GM21360 (cell line): ENCODE data around the gene OR2C1.

Experiments used
- ATAC-seq: cut with Tn5 transposase; IDR thresholded peaks from one replicate; pipeline ENCODE4 v1.9.1; 2021; ENCODE audit warnings: mild to moderate bottlenecking, moderate library complexity; ENCODE audit not compliant: unreplicated experiment

OR2C1 gene

GRCh38 chr16:3355589-3355988, at the start of gene OR2C1:
OR2C1 (plus strand) TSS chr16:3355889; CDS start chr16:3355941, 52 bp downstream.
- no peak for ATAC-seq

GRCh38 chr16:3306078-3306477, 49.6 kb upstream of the OR2C1 start:
- ATAC-seq, result no peak

- no peak for ATAC-seq
Measured at GRCh38 chr16:3311496-3311895, 44.2 kb upstream of the OR2C1 start.

- no peak for ATAC-seq
Measured at GRCh38 chr16:3317315-3317999, 38.2 kb upstream of the OR2C1 start.

- no peak for ATAC-seq
Measured at GRCh38 chr16:3321816-3322215, 33.9 kb upstream of the OR2C1 start.

- no peak for ATAC-seq
Measured at GRCh38 chr16:3327514-3327913, 28.2 kb upstream of the OR2C1 start.

- no peak for ATAC-seq
Measured at GRCh38 chr16:3328104-3328503, 27.6 kb upstream of the OR2C1 start.

- no peak for ATAC-seq
Measured at GRCh38 chr16:3328643-3329042, 27.0 kb upstream of the OR2C1 start.

- ATAC-seq, result no peak
Measured at GRCh38 chr16:3346041-3346440, 9.6 kb upstream of the OR2C1 start.

- no peak for ATAC-seq
Measured at GRCh38 chr16:3347586-3347985, 8.1 kb upstream of the OR2C1 start.

GRCh38 chr16:3348547-3349167, 7.0 kb upstream of the OR2C1 start:
- no peak for ATAC-seq

- ATAC-seq, result no peak
Measured at GRCh38 chr16:3349175-3349574, 6.5 kb upstream of the OR2C1 start.

GRCh38 chr16:3356118-3356517, 429 bp downstream of the OR2C1 start:
- ATAC-seq, result no peak

- no peak for ATAC-seq
Measured at GRCh38 chr16:3358871-3359270, 3.2 kb downstream of the OR2C1 start.

- ATAC-seq, result no peak
Measured at GRCh38 chr16:3362931-3363330, 7.2 kb downstream of the OR2C1 start.

- no peak for ATAC-seq
Measured at GRCh38 chr16:3363793-3364192, 8.1 kb downstream of the OR2C1 start.

GRCh38 chr16:3364774-3365427, 9.2 kb downstream of the OR2C1 start:
- ATAC-seq, result peak; percentile 82

GRCh38 chr16:3369073-3369472, 13.4 kb downstream of the OR2C1 start:
- no peak for ATAC-seq

- ATAC-seq, result no peak
Measured at GRCh38 chr16:3375680-3376079, 20.0 kb downstream of the OR2C1 start.

- ATAC-seq, result no peak
Measured at GRCh38 chr16:3377917-3378316, 22.2 kb downstream of the OR2C1 start.

GRCh38 chr16:3383045-3383448, 27.4 kb downstream of the OR2C1 start:
- no peak for ATAC-seq

GRCh38 chr16:3388325-3388724, 32.6 kb downstream of the OR2C1 start:
- no peak for ATAC-seq
